CD4-positive, alpha-beta T cell treated with Interleukin-17A for 4 hours (primary cell): ENCODE measurements around the gene IGFBP1.
A peak's percentile ranks its signal among the peaks of the same experiment; 100 is the strongest.

Experiments
- DNase-seq: peaks from one replicate; pipeline ENCODE4 v3.0.0-alpha.2; 2020; ENCODE audit warnings: mixed read lengths

Gene IGFBP1

GRCh38 chr7:45910855-45911254 lies 22.6 kb downstream of the IGFBP1 start:
- no peak for DNase-seq

DNA sequence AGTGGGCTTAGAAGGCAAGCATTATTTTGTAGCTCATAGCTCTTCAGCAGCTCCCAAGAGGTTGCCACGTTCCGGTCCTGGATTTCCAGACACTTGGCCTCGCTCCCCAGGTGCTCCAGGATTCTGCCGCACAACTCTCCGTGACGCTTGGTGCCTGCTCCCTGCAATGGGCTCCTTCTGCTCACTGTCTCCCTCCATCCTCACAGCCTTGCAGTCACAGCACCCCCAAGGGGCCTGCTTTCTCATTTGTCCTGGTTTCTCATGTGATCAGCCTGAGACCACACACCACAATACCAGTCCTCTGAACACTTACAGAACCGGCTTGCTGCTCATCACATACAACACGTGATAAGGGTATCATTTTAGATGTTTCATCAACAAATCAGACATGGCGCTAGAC lies 23.0 kb downstream of the IGFBP1 start:
- DNase-seq, result no peak

DNA sequence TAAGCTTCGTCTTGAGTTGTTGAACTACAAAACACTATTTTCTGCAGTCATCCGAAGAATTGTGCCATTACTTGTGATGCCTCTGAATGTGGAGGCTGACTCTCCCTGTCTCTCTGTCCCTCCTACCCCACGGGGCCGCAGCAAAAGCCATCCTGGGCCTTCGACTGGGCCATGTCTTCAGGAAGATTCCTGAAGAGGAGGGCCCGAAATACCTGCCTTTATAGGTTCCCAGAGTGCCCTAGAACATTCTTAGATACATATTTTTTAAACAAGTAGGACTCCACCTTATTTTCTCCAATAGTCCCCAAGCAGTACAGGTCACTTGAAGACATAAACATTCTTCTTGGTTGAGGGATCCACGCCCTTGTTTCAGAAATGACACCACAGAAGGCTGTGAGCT lies 24.7 kb downstream of the IGFBP1 start:
- DNase-seq, result no peak

DNA sequence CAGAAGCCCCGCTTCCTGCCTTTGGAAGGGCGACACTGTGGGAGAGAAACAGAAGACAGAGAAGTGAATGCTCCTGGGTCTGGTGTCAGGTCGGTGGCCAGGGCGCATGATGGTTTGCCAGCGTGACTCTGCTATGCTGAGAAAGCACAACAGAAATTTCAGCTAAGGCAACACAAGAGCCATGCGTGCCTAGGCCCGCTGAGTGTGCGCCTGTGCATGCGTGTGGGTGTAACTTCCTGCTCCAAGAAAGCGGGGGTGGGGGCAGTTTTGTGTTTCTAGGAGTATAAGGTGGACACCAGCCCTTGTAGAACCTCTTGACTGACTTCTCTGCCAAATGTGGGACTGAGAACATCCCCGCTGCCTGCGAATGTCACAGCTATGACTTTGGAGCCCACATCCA lies 26.6 kb downstream of the IGFBP1 start:
- DNase-seq, result no peak

GRCh38 chr7:45915606-45916005 lies 27.3 kb downstream of the IGFBP1 start:
- no peak for DNase-seq

DNA sequence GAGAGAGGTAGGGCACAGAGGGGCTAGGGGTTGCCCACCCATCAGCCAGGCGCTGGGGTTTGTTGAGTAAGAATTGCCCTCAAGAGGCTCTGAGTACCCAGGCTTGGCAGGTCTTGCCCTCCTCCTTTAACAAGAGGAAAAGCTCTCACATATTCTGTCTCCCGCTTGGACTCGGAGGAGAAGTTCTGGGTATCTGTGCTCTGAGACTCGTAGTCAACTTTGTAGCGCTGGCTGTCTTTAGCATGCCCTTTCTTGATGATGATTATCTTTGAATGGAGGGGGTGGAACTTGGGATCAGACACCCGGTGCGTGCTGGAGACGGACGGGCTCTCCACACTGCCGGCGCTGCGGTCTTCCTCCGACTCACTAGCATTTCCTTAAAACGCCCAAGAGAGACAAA lies 28.8 kb downstream of the IGFBP1 start:
- no peak for DNase-seq

DNA sequence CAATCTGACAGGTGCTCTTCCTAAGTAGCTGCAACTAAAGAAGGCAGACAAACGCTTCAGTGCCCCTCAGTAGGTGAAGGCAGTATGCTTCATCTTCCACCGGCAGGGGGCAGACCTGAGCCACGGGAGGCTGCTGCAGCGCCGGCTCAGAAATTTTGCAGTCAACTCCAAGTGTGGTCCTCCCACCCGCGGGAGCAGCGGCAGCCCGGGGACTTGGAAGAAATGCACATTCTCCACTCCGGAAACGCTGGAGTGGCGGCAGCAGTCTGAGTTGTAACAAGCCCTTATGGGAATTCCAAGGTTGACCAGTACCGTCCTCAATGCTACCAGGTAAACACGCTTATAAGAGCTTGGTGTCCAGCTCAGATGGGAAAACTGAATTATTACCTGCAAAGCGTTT lies 29.4 kb downstream of the IGFBP1 start:
- DNase-seq, result peak; percentile 78

DNA sequence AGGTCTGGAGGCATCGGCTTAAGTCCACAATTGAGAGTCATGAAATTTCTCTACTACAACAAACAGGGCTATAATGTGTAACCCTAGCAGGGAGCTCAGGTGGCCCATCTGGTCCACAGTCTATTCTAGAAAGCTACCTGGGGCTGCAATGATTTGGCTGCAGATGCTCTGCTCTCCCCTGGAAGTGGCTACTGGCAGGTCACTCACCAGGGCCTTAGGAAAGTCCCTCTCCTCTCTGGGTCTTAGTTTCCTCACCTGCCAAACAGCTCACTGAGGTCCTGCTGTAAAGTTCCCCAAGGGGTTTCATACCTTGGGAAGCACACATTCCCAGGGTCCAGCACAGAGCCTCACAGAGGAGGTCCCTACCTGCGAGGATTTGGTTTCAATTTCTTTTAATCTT lies 30.3 kb downstream of the IGFBP1 start:
- DNase-seq, result no peak

GRCh38 chr7:45919231-45919784 lies 31.0 kb downstream of the IGFBP1 start:
- DNase-seq, result no peak

DNA sequence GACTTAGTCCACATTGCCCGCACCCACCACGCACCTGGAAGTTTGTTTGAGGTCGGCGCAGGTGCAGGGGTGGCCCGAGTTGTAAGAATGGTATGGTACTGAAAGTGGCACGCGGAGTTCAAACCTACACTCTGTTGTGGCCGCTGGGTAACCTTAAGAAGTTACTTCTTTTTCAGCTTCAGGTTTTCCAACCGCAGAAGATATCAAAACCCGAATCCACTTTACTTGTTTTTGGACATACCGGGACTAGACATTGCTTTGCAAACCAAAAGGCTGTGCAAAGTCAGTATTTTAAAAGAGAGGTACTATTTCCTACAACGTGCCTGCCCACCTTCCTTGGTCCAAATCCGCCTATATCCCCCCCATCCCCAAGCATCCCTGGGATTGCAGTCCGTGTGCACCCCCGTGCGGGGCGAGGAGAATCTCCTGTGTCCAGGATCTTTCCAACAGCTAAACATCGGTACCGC lies 31.7 kb downstream of the IGFBP1 start:
- DNase-seq, result no peak

DNA sequence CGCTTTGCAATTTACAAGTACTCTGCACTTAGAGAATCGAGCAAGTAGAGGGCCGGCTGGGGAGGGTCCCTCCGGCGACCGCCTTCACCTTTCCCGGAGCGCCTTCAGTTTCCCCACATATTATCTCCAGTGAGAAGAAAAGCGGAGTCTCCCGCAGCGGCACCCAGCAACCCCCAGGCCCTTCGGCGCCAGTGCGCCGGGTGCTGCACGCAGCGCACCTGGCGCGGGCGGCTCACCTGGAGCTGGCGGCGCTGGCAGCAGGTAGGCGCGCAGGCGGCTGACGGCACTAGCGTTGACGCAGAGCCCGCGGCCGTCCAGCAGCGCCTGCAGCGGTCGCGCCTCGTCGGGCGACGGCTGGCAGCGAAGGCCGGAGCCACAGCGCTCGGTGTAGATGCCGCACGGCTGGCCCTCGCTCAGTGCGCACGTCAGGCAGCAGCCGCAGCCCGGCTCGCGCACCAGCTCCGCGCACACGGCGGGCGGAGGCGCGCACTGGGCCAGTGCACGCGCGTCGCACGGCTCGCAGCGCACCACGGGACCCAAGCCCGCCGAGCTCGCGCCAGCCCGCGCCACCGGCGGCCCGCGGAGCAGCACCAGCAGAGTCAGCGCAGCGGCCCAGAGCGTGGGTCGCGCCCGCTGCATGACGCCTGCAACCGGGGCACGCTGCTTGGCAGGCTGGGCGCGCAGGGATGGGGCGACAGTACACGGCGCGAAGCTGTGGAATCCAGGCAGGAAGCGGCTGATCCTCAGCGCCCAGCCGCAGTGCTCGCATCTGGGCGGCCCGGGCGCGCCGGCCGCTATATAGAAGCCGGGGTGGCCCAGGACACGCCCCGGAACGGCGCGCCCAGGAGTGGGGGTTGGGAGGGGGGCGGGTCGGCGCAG lies 32.5 kb downstream of the IGFBP1 start, which contains the start of gene IGFBP3:
IGFBP3 (minus strand) TSS at position 771 of the 879 bp plus-strand sequence; CDS start at position 639, 132 bp downstream.
- peak; percentile 20 for DNase-seq

- DNase-seq, result no peak
These were observed 33.1 kb downstream of the IGFBP1 start for GRCh38 chr7:45921381-45921698.

DNA sequence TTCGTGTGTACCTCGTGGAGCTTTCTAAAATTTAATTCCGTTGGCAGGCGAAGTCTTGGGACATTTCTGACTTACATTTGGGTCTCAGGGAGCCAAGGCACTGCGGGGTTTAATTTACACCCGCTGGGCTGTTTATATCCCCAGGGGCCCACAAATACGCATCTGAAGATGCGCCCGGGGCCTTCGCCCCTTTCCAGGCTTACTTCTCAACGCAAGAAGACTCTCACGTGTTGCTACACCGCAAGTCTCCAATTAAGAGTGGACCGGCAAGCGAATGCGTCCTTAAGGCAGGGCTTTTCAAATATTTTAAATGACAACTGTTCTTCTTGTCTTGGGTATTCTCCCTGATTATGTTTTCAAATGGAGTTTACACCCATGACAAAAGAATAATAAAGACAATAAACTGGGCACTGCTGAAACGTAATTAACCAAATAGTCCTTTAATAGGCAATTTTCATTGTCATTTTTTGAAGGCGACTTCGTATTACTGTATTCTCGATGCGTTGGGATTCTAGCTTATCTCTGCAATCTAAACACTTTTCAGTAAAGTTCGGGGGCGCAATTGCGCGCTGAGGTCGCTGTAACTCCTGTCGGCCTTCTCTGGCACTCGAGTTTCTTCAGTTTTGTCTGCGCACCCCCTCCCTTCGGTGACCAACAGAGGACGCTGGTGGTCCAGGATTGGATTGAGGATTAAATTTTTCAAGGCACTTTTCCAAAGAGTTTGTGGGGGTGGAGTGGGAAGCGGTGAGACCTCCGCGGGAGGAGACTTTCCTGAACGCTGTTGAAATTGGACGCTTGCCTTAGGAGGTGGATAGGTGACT lies 33.6 kb downstream of the IGFBP1 start:
- peak; percentile 19 for DNase-seq

DNA sequence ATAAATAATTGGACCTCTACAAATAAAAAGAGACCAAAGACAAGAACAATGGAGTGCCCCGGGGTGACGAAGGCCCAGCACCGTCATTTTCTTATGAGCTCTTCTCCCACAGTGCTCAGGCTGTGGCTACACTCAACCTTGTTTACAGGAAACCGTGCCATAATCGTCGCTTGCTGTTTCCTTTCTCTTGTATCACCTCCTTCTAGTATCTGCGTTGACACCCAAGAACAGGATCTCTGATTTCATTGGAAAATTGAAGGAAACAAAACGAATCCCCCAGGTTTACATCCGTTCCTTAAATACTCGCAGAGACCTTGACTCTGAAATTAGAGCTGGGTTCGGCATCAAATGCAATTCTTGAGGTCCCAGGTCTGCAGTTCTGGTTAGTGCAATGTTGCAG lies 34.5 kb downstream of the IGFBP1 start:
- peak; percentile 32 for DNase-seq

GRCh38 chr7:45923290-45923689 lies 35.0 kb downstream of the IGFBP1 start:
- peak; percentile 60 for DNase-seq

- no peak for DNase-seq
These were observed 35.5 kb downstream of the IGFBP1 start for GRCh38 chr7:45923818-45924217.

DNA sequence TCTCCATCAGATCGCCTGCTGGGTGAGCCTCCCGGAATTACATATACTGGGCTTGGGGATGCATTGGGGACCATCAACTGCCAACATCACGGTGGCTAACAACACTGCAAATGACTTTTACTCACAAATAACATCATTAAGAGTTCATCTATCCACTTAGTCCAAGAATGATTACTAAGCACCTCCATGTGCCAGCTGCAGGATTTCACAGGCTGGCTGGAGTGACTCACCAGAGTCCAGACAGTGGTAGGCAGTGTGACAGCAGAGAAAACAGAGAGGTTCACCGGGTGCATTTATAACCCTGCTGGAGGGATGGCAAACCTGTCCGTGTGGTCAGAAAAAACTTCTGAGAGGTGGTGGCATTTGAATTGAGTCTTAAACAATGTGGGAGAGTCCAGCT lies 36.0 kb downstream of the IGFBP1 start:
- DNase-seq, result no peak

- no peak for DNase-seq
These were observed 39.4 kb downstream of the IGFBP1 start for GRCh38 chr7:45927721-45928120.

GRCh38 chr7:45930967-45931366 lies 42.7 kb downstream of the IGFBP1 start:
- no peak for DNase-seq

DNA sequence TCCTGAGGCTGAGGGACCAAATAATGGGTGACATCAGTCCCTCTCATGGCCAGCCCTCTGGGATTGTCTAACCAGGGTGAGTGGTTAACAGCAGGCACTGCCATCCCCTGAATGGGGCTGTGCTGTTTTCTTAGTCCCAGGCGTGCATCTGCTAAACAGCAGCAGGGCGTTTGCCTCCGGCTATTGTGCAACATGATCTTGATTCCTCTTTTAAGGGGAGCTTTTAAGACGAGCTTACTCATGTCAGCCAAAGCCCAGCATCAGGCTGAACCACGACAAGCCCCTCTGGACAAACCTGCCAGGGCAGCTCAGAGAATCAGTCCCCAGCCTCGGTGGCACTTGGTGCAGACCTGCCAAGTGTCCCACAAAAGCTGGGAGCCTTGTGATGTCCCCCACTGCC lies 49.0 kb downstream of the IGFBP1 start:
- DNase-seq, result no peak

GRCh38 chr7:45937862-45938261 lies 49.6 kb downstream of the IGFBP1 start:
- DNase-seq, result no peak

- DNase-seq, result no peak
These were observed 50.5 kb downstream of the IGFBP1 start for GRCh38 chr7:45938626-45939302.

GRCh38 chr7:45939574-45939973 lies 51.3 kb downstream of the IGFBP1 start:
- DNase-seq, result no peak
